Inflammatory macrophage (primary cell): ENCODE data around the gene C13orf42.

Experiments
- DNase-seq, 2 donors: peaks; one replicate each; pipeline ENCODE4 v3.0.0-alpha.2; 2020 to 2022

The C13orf42 gene

GRCh38 chr13:51032831-51033230 is 78.2 kb downstream of the C13orf42 start:
- DNase-seq: no peak
